Measurements from ENCODE around the gene LCN9.

LCN9 gene, protein sequence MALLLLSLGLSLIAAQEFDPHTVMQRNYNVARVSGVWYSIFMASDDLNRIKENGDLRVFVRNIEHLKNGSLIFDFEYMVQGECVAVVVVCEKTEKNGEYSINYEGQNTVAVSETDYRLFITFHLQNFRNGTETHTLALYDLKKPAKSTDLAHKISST

DNA sequence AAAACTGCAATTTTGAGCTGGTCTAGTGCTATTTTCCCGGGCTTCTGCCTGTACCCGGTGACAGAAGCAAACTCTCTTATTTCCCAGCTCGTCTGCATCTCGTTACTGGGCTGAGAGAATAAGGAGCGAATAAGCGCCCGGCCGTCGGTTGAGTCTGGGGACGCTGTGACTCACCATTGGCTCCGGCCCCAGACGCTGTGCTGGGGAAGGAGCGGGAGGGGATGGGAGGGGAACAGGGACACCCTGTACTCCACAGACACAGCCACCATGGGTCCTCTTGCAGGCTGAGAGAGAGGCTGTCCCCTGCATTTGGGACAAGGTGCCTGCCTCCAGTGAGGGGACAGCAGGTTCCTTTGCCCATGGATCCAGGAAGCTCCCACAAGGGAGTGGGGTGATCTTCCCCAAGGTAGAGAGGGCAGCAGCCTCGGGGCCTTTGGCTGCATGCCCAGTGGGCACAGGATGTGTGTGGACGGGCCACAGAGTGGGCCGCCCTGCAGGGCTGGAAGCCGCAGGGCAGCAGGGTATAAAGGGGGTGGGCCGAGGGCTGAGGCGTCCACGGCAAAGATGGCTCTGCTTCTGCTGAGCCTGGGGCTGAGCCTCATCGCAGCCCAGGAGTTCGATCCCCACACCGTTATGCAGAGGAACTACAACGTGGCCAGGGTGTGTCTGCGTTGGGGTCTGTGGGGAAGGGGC lies at the start of gene LCN9:
Gene LCN9 (plus strand): TSS at position 552 of the 693 bp plus-strand sequence. CDS start 13 bp downstream, at position 565.
- DNase-seq (ENCODE audit: low spot score): no peak
- TF ChIP-seq, protein P1, sequence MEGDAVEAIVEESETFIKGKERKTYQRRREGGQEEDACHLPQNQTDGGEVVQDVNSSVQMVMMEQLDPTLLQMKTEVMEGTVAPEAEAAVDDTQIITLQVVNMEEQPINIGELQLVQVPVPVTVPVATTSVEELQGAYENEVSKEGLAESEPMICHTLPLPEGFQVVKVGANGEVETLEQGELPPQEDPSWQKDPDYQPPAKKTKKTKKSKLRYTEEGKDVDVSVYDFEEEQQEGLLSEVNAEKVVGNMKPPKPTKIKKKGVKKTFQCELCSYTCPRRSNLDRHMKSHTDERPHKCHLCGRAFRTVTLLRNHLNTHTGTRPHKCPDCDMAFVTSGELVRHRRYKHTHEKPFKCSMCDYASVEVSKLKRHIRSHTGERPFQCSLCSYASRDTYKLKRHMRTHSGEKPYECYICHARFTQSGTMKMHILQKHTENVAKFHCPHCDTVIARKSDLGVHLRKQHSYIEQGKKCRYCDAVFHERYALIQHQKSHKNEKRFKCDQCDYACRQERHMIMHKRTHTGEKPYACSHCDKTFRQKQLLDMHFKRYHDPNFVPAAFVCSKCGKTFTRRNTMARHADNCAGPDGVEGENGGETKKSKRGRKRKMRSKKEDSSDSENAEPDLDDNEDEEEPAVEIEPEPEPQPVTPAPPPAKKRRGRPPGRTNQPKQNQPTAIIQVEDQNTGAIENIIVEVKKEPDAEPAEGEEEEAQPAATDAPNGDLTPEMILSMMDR (IDR thresholded peaks at IDR 0.05; ENCODE audit: extremely low read depth, insufficient read depth, missing control alignments): no peak
- in situ Hi-C loops (cut with MboI; ENCODE audit: low pct_unique_long_range_greater_than_20kb, low sequenced_read_pairs, unreplicated experiment): no loop called here

DNA sequence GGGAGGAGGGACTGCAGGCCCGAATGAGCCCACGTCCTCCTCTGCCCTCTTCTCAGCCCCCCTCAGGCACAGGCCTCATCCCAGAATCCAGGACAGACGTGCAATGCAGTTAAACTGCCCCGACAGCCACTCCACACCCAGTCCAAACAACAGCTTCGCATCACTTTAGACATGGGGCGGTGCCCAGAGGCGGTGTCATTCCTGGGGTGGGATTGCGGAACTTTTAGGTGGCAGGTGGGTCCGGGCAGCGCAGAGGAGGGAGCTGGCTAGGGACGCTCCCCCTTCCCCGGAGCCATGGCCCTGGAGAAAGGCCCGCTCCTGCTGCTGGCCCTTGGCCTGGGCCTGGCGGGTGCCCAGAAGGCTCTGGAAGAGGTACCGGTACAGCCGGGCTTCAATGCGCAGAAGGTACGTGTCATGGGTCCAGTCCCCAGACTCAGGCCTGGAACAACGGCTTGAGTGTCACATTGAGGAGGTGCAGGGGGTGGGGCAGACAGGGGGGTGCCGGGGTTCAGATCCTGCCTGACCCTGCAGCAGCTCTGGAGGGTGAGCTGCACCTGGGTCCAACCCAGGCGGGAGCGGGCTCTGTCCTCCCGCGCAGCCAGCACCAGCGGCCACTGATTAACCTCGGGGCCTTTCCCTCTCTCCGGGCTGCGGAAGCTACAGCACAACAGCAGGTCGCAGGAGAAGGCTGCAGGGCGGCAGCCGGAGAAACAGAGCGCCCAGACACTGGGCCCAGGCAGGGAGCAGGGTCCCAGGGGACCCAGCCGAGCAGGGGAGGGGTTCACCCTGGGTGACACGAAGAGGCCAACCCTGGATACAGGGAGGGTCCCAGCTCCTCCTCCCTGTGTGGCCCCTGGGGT lies 48.9 kb upstream of the LCN9 start:
- peak; percentile 26 for DNase-seq (ENCODE audit: low spot score)
- in situ Hi-C loops (cut with MboI; ENCODE audit: low pct_unique_long_range_greater_than_20kb, low sequenced_read_pairs, unreplicated experiment): no loop called here
- TF ChIP-seq, protein P1 (IDR thresholded peaks at IDR 0.05; ENCODE audit: extremely low read depth, insufficient read depth, missing control alignments): no peak

DNA sequence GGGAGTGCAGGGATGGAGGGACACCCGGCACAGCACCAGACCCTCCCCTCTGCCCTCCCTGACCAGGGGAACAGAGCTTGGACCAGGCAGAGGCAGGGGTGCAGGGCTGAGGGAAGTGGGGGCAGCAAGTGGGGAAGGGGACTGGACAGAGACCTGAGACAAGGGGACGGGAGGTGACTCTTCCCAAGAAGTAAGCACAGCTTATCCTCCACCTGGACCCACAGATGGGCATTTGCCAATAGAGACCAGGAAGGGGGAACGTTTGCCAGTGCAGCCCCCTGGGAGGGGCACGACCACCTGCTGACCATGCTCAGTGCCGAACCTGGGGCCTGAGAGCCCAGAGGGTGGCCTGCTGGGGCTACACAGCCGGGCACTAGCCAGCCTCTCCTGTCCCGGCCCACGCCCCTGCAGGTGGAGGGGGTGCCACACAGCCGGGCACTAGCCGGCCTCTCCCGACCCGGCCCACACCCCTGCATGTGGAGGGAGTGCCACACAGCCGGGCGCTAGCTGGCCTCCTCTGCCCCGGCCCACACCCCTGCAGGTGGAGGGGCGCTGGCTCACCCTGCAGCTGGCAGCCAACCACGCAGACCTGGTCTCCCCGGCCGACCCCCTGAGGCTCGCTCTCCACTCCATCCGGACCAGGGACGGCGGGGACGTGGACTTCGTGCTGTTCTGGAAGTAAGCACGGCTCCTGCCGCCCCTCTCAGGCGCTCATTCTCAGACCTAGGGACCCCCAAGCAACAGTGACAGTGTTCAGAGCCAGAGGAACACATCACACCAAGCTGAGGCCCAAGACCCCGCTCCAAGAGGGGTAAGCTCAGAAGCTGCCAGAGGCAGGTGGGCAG lies 48.1 kb upstream of the LCN9 start:
- DNase-seq (ENCODE audit: low spot score): no peak
- TF ChIP-seq, protein P1 (IDR thresholded peaks at IDR 0.05; ENCODE audit: extremely low read depth, insufficient read depth, missing control alignments): no peak
- in situ Hi-C loops (cut with MboI; ENCODE audit: low pct_unique_long_range_greater_than_20kb, low sequenced_read_pairs, unreplicated experiment): no loop called here

DNA sequence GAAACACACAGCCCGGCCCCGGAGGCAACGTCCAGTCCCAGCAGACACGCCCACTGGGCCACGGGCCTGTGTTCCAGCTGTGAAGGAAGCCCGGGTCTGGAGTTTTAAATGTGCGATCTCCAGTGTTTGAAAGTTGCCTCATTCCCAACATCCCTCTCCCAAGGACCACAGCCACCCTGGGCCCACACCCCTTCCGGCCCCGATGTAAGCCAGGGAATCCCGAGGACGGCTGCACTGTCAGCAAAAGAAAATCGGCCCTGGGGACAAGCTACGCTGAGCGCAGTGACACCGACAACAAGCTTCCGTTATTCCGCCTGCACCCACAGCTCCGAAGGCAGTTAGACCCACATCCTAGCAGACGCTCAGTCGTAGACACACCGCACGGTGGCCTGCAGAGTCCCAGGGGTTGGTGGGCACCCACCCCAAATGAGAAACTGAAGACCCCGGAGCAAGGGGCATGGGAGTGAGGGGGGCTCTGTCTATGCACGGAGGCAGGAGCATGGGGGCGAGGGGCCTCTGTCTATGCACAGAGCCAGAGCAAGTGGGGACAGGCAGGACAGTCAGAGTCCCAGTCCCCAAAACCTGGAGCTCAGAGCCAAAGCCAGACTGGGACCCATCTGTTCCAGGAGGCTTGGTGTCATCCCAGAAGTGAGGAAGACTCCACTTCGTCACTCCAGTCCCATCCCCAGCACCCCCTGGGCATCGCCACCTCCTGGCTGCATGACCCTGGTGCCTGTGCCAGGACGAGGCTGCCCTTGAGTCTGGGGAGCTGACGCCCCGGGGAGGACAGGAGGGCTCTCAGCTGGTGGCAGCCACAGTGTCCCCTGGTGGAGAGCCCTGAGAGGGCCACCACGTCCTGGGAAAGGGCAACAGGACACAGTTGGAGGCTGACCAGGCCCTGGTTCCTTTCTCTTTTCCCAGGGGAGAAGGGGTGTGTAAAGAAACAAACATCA lies 47.2 kb upstream of the LCN9 start:
- peak; percentile 27 for DNase-seq (ENCODE audit: low spot score)
- in situ Hi-C loops (cut with MboI; ENCODE audit: low pct_unique_long_range_greater_than_20kb, low sequenced_read_pairs, unreplicated experiment): no loop called here
- TF ChIP-seq, protein P1 (IDR thresholded peaks at IDR 0.05; ENCODE audit: extremely low read depth, insufficient read depth, missing control alignments): no peak

DNA sequence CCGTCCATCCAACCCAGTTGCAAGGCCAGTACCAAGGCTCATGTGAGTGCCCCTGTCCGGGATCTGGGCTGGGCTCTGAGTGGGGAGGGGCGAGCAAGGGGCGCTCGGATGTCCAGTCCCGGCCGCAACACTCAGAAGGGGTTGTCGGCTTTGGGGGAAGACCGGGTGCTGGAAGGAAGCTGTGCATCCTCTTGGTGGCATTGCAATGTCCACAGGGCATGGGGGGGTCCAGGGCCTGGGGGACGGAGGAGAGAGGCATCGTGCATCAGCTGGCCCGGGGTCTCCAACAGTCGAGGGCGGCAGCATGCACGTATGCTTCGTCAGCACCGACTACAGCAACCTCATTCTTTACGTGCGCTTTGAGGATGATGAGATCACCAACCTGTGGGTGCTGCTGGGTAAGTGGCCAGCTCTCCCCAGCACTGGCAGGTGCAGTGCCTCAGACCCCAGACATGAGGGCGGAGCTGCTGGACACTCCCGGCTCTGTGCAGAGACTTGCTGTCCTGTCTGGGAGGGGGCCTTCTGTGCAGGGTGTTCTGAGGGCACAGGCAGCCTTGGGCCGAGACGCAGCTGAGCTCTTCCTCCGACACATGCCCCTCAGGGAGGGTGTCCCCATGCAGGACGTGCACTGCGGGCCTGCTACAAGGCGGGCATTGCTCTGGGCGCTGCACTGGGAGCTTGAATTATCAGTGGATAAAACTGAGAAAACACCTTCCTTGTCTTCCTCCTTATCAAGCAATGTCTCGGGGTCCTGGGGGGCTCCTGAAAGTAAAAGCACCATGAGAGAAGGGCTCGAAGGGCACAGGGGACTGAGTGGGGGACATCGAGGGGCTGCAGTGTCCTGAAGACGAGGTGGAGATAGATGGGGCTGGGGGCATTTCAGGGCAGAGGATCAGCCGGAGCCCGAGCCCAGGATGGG lies 46.2 kb upstream of the LCN9 start:
- in situ Hi-C loops (cut with MboI; ENCODE audit: low pct_unique_long_range_greater_than_20kb, low sequenced_read_pairs, unreplicated experiment): no loop called here

More for the DNA sequence above, 46.2 kb upstream of the LCN9 start:
- DNase-seq (ENCODE audit: low spot score): no peak
- TF ChIP-seq, protein P1 (IDR thresholded peaks at IDR 0.05; ENCODE audit: extremely low read depth, insufficient read depth, missing control alignments): no peak

Measured in GM13977 (cell line).